ENCODE results near the gene PDLIM5. TPM values are rescaled to one million over a fixed set of nuclear protein-coding genes. Genes with fewer than 3 reads are reported as not detected.

Gene PDLIM5
- total RNA-seq, 3 donors from 2014 or later (not counting 1 experiment from before 2014, with no cell fraction given): 41.8 to 94.8 (median 50.5) TPM

- no peaks in the 10 kb centered on the region for H3K9me3 Mint-ChIP-seq
- no peaks in the 10 kb centered on the region for H3K27me3 Mint-ChIP-seq (ENCODE audit: low read depth in 2 of 2)
- ATAC-seq: no peak
- no peaks in the 10 kb centered on the region for H3K36me3 ChIP-seq (ENCODE audit: control insufficient read depth, insufficient read depth, low read length)
- H3K27ac Mint-ChIP-seq: no peak overlapping the region
- no peaks in the 10 kb centered on the region for H3K36me3 Mint-ChIP-seq
- H3K27me3 ChIP-seq (ENCODE audit: control insufficient read depth, insufficient read depth, low read length): no peaks in the 10 kb centered on the region
- H3K4me3 ChIP-seq (ENCODE audit: low read length): no peak overlapping the region
- no peaks in the 10 kb centered on the region for H3K9me3 ChIP-seq (ENCODE audit: control insufficient read depth, insufficient read depth, low read length)
- no peaks in the 10 kb centered on the region for H3K4me1 ChIP-seq (ENCODE audit: control insufficient read depth, insufficient read depth, low read length)
- intact Hi-C loops (cut with micrococcal nuclease): no loop called here
- H3K4me1 Mint-ChIP-seq: peaks cover 5 to 19% of the 10 kb centered on the region in 2 donors
- H3K4me3 Mint-ChIP-seq: no peak overlapping the region
- TF ChIP-seq, protein P1, sequence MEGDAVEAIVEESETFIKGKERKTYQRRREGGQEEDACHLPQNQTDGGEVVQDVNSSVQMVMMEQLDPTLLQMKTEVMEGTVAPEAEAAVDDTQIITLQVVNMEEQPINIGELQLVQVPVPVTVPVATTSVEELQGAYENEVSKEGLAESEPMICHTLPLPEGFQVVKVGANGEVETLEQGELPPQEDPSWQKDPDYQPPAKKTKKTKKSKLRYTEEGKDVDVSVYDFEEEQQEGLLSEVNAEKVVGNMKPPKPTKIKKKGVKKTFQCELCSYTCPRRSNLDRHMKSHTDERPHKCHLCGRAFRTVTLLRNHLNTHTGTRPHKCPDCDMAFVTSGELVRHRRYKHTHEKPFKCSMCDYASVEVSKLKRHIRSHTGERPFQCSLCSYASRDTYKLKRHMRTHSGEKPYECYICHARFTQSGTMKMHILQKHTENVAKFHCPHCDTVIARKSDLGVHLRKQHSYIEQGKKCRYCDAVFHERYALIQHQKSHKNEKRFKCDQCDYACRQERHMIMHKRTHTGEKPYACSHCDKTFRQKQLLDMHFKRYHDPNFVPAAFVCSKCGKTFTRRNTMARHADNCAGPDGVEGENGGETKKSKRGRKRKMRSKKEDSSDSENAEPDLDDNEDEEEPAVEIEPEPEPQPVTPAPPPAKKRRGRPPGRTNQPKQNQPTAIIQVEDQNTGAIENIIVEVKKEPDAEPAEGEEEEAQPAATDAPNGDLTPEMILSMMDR (IDR thresholded peaks at IDR 0.05): no peak
- no peak for DNase-seq
- 89% methylated on average over 2 of the region's 5 CpGs for WGBS (ENCODE audit: insufficient coverage)
- no peak overlapping the region for H3K27ac ChIP-seq (ENCODE audit: low read length)
These were observed 27.8 kb downstream of the PDLIM5 start for GRCh38 chr4:94479358-94480141.

GRCh38 chr4:94480362-94480951 is 28.7 kb downstream of the PDLIM5 start:
- no peak overlapping the region for H3K4me3 Mint-ChIP-seq

DNA sequence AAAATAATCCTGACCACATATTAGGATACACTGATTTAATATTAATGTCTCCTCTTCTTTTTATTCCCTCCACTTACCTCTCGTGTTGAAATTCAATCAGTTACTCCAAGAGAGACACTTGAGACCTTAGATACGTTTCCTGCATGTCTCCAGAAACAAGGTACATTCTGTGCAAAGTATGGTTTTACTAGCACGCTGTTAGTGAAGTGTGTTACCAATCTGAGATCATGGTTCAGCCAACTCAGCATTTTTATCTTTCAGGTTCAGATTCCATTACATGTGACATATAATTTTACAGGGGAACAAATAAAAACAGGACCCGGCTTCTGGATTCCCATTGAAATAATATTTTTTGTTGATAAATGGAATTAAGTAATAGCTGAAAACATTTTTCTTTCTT is 32.2 kb downstream of the PDLIM5 start:
- Histone ChIP-seq H3K36me3 (ENCODE audit: control insufficient read depth, insufficient read depth, low read length) (peaks cover 2% of the 10 kb centered on the region), H3K4me1 (ENCODE audit: control insufficient read depth, insufficient read depth, low read length) (no peaks in the 10 kb centered on the region), H3K9me3 (ENCODE audit: control insufficient read depth, insufficient read depth, low read length) (no peaks in the 10 kb centered on the region), H3K4me3 (ENCODE audit: low read length) (no peak overlapping the region), H3K27me3 (ENCODE audit: control insufficient read depth, insufficient read depth, low read length) (no peaks in the 10 kb centered on the region), H3K27ac (ENCODE audit: low read length) (no peak overlapping the region)
- Mint-ChIP-seq H3K4me1 (peaks cover 5 to 24% of the 10 kb centered on the region in 2 donors), H3K27ac (no peak overlapping the region), H3K36me3 (no peaks in the 10 kb centered on the region), H3K27me3 (ENCODE audit: low read depth in 2 of 2) (no peaks in the 10 kb centered on the region), H3K9me3 (no peaks in the 10 kb centered on the region), H3K4me3 (no peak overlapping the region)
- ATAC-seq (no peak), DNase-seq (no peak)
- WGBS (ENCODE audit: insufficient coverage): 81% methylated on average over 3 of the region's 4 CpGs
- TF ChIP-seq, protein P1 (IDR thresholded peaks at IDR 0.05): no peak
- intact Hi-C loops (cut with micrococcal nuclease): no loop called here

More at GRCh38 chr4:94480362-94480951, 28.7 kb downstream of the PDLIM5 start:
- Mint-ChIP-seq H3K27me3 (ENCODE audit: low read depth in 2 of 2) (no peaks in the 10 kb centered on the region), H3K27ac (no peak overlapping the region), H3K4me1 (peaks cover 5 to 28% of the 10 kb centered on the region in 2 donors), H3K36me3 (no peaks in the 10 kb centered on the region), H3K9me3 (no peaks in the 10 kb centered on the region)
- no peak for DNase-seq
- Histone ChIP-seq H3K4me3 (ENCODE audit: low read length) (no peak overlapping the region), H3K36me3 (ENCODE audit: control insufficient read depth, insufficient read depth, low read length) (peaks cover 2% of the 10 kb centered on the region), H3K4me1 (ENCODE audit: control insufficient read depth, insufficient read depth, low read length) (no peaks in the 10 kb centered on the region), H3K27ac (ENCODE audit: low read length) (no peak overlapping the region), H3K27me3 (ENCODE audit: control insufficient read depth, insufficient read depth, low read length) (no peaks in the 10 kb centered on the region), H3K9me3 (ENCODE audit: control insufficient read depth, insufficient read depth, low read length) (no peaks in the 10 kb centered on the region)
- TF ChIP-seq, protein P1 (IDR thresholded peaks at IDR 0.05): no peak
- 88% methylated on average over 1 of the region's 2 CpGs for WGBS (ENCODE audit: insufficient coverage)
- ATAC-seq: no peak
- intact Hi-C loops (cut with micrococcal nuclease): no loop called here

All from natural killer cell (primary cell).